ENCODE results near the gene MMD2.

GRCh38 chr7:4998244-4998643 lies 39.3 kb upstream of the MMD2 start:
- no peak for TF ChIP-seq CTCF (IDR thresholded peaks at IDR 0.05; ENCODE audit: low read length)
- TF ChIP-seq EZH2 (optimal IDR thresholded peaks at IDR 0.05; ENCODE audit: low read depth, low read length): no peak
